ENCODE data around the gene MRPS15.
"Not testable (repeated sequence)": the region's sequence is repeated elsewhere in the genome, so short reads cannot be mapped to it uniquely, and the experiment has no call there.

MRPS15 gene

GRCh38 chr1:36482724-36483388 lies 18.7 kb upstream of the MRPS15 start, which contains the start of gene CSF3R:
CSF3R (minus strand) TSS chr1:36482913; CDS start chr1:36479496, 3,417 bp downstream.
- no peak for DNase-seq

- no peak for DNase-seq
Measured at GRCh38 chr1:36481771-36482723, 17.9 kb upstream of the MRPS15 start.

GRCh38 chr1:36481091-36481490 lies 16.9 kb upstream of the MRPS15 start:
- no peak for DNase-seq

- DNase-seq, result no peak
Measured at GRCh38 chr1:36480161-36480560, 16.0 kb upstream of the MRPS15 start.

- no peak for DNase-seq
Measured at GRCh38 chr1:36479505-36480051, 15.4 kb upstream of the MRPS15 start.

- DNase-seq, result not testable (repeated sequence)
Measured at GRCh38 chr1:36477615-36478014, 13.4 kb upstream of the MRPS15 start.

GRCh38 chr1:36476945-36477344 lies 12.8 kb upstream of the MRPS15 start:
- DNase-seq, result no peak

- no peak for DNase-seq
Measured at GRCh38 chr1:36475910-36476604, 11.9 kb upstream of the MRPS15 start.

- DNase-seq, result no peak
Measured at GRCh38 chr1:36475341-36475740, 11.2 kb upstream of the MRPS15 start.

GRCh38 chr1:36472656-36473055 lies 8.5 kb upstream of the MRPS15 start:
- no peak for DNase-seq

GRCh38 chr1:36471830-36472641 lies 7.9 kb upstream of the MRPS15 start:
- DNase-seq, result no peak

- DNase-seq, result no peak
Measured at GRCh38 chr1:36469163-36469562, 5.0 kb upstream of the MRPS15 start.

GRCh38 chr1:36467700-36468455 lies 3.7 kb upstream of the MRPS15 start:
- DNase-seq, result no peak

- DNase-seq, result no peak
Measured at GRCh38 chr1:36467027-36467410, 2.8 kb upstream of the MRPS15 start.

GRCh38 chr1:36466370-36467026 lies 2.3 kb upstream of the MRPS15 start:
- DNase-seq, result no peak

- DNase-seq, result peak; percentile 71
Measured at GRCh38 chr1:36465731-36466369, 1.7 kb upstream of the MRPS15 start.

GRCh38 chr1:36464605-36465393 lies 615 bp upstream of the MRPS15 start:
- no peak for DNase-seq

- no peak for DNase-seq
Measured at GRCh38 chr1:36463463-36463802, 751 bp downstream of the MRPS15 start.

GRCh38 chr1:36458910-36459309 lies 5.3 kb downstream of the MRPS15 start:
- DNase-seq, result no peak

- no peak for DNase-seq
Measured at GRCh38 chr1:36457691-36458090, 6.5 kb downstream of the MRPS15 start.

Measured in islet precursor cell (in vitro differentiated cells).